KOPT-K1 (cell line): Measurements from ENCODE around the gene QPCT.
"Not testable (repeated sequence)": the region's sequence is repeated elsewhere in the genome, so short reads cannot be mapped to it uniquely, and the experiment has no call there.

ENCODE experiments used
- H3K27ac ChIP-seq: fragments of 200-600 bp; sonication (generic); 2 replicates; pipeline ENCODE4 v1.5.1; 2016; ENCODE audit warnings: antibody characterized with exemption, mild to moderate bottlenecking, low read depth, low read length; ENCODE audit not compliant: poor library complexity, severe bottlenecking
- H3K36me3 ChIP-seq: fragments of 200-600 bp; sonication (generic); 2 replicates; pipeline ENCODE4 v1.5.1; 2017; ENCODE audit warnings: antibody characterized with exemption, mild to moderate bottlenecking, low read length, moderate library complexity; ENCODE audit not compliant: insufficient read depth
- H3K9me3 ChIP-seq: fragments of 200-600 bp; sonication (generic); 2 replicates; pipeline ENCODE4 v1.5.1; 2017; ENCODE audit warnings: antibody characterized with exemption, low read length, mild to moderate bottlenecking; ENCODE audit not compliant: insufficient read depth, poor library complexity, severe bottlenecking

The QPCT gene

GRCh38 chr2:37344453-37345361 lies at the start of gene QPCT:
Gene QPCT, plus strand, starts transcription at chr2:37344630. Its CDS starts 102 bp downstream, at chr2:37344732.
- no peaks in the 10 kb centered on the region for H3K9me3 ChIP-seq
- H3K36me3 ChIP-seq, result no peaks in the 10 kb centered on the region
- no peak within 1 kb of the TSS for H3K27ac ChIP-seq

GRCh38 chr2:37294858-37295257 lies 49.6 kb upstream of the QPCT start:
- H3K9me3 ChIP-seq, H3K36me3 ChIP-seq, H3K27ac ChIP-seq: not testable (repeated sequence)

- Histone ChIP-seq H3K9me3 (no peaks in the 10 kb centered on the region), H3K27ac (no peak overlapping the region), H3K36me3 (no peaks in the 10 kb centered on the region; the same call in 1 of the 2 replicates)
These were observed 48.9 kb upstream of the QPCT start for GRCh38 chr2:37295469-37296073.

GRCh38 chr2:37297632-37298031 lies 46.8 kb upstream of the QPCT start:
- Histone ChIP-seq H3K27ac (no peak overlapping the region), H3K36me3 (no peaks in the 10 kb centered on the region), H3K9me3 (peaks cover under 1% of the 10 kb centered on the region)

GRCh38 chr2:37300146-37300545 lies 44.3 kb upstream of the QPCT start:
- Histone ChIP-seq H3K36me3 (no peaks in the 10 kb centered on the region), H3K27ac (no peak overlapping the region), H3K9me3 (peaks cover 9% of the 10 kb centered on the region)

GRCh38 chr2:37300578-37300977 lies 43.9 kb upstream of the QPCT start:
- H3K36me3 ChIP-seq, result no peaks in the 10 kb centered on the region
- H3K9me3 ChIP-seq, result peaks cover 9% of the 10 kb centered on the region
- no peak overlapping the region for H3K27ac ChIP-seq

- H3K36me3 ChIP-seq, result no peaks in the 10 kb centered on the region
- no peak overlapping the region for H3K27ac ChIP-seq
- peaks cover 9% of the 10 kb centered on the region for H3K9me3 ChIP-seq
These were observed 43.0 kb upstream of the QPCT start for GRCh38 chr2:37301408-37301807.

GRCh38 chr2:37302701-37303252 lies 41.7 kb upstream of the QPCT start:
- peaks cover 9% of the 10 kb centered on the region for H3K9me3 ChIP-seq
- no peak overlapping the region for H3K27ac ChIP-seq

GRCh38 chr2:37306024-37306423 lies 38.4 kb upstream of the QPCT start:
- Histone ChIP-seq H3K9me3 (peaks cover 9% of the 10 kb centered on the region), H3K27ac (no peak overlapping the region), H3K36me3 (no peaks in the 10 kb centered on the region)

More at GRCh38 chr2:37302701-37303252, 41.7 kb upstream of the QPCT start:
- H3K36me3 ChIP-seq, result no peaks in the 10 kb centered on the region

GRCh38 chr2:37307500-37307899 lies 36.9 kb upstream of the QPCT start:
- no peak overlapping the region for H3K27ac ChIP-seq
- no peaks in the 10 kb centered on the region for H3K36me3 ChIP-seq
- peaks cover 9% of the 10 kb centered on the region for H3K9me3 ChIP-seq

- no peak overlapping the region for H3K27ac ChIP-seq
- H3K9me3 ChIP-seq, result no peaks in the 10 kb centered on the region
- H3K36me3 ChIP-seq, result peaks cover 8% of the 10 kb centered on the region; the same call in 1 of the 2 replicates
These were observed 29.1 kb upstream of the QPCT start for GRCh38 chr2:37315364-37315763.

GRCh38 chr2:37316181-37316580 lies 28.2 kb upstream of the QPCT start:
- no peaks in the 10 kb centered on the region for H3K9me3 ChIP-seq
- peaks cover 8% of the 10 kb centered on the region; the same call in 1 of the 2 replicates for H3K36me3 ChIP-seq
- no peak overlapping the region for H3K27ac ChIP-seq

GRCh38 chr2:37317746-37318145 lies 26.7 kb upstream of the QPCT start:
- peaks cover 8% of the 10 kb centered on the region; the same call in 1 of the 2 replicates for H3K36me3 ChIP-seq
- no peaks in the 10 kb centered on the region for H3K9me3 ChIP-seq
- no peak overlapping the region for H3K27ac ChIP-seq

- Histone ChIP-seq H3K36me3 (peaks cover 8% of the 10 kb centered on the region; the same call in 1 of the 2 replicates), H3K27ac (no peak overlapping the region), H3K9me3 (no peaks in the 10 kb centered on the region)
These were observed 26.0 kb upstream of the QPCT start for GRCh38 chr2:37318401-37318800.
